CD8-positive, alpha-beta memory T cell (primary cell): ENCODE results near the gene SCAMP2. TPM values are rescaled to one million over a fixed set of nuclear protein-coding genes. Genes with fewer than 3 reads are reported as not detected.

Experiments used
- CTCF ChIA-PET: fragments of 350-600 bp; sonication (Branson Sonifier 250); formaldehyde crosslinking; loops from one replicate; lab custom pipeline; 2021; ENCODE audit warnings: antibody characterized with exemption; lab: Charles Lee
- POLR2A ChIA-PET: fragments of 350-600 bp; sonication (Branson Sonifier 250); formaldehyde crosslinking; loops from one replicate; lab custom pipeline; 2021; ENCODE audit warnings: antibody characterized with exemption; lab: Charles Lee
- DNase-seq, 5 donors: peaks; one replicate each; pipeline versions ENCODE4 v3.0.0 to v3.0.0-alpha.2; 2020 to 2022; ENCODE audit warnings: mixed read lengths in 1 of 5
- H3K27ac ChIP-seq: one replicate; pipeline ENCODE4 v1.7.0; 2013; ENCODE audit warnings: low read depth, mild to moderate bottlenecking, low read length, moderate library complexity
- H3K27me3 ChIP-seq: 2 replicates; pipeline ENCODE4 v1.7.0; 2013; ENCODE audit warnings: low read length, mild to moderate bottlenecking; ENCODE audit not compliant: insufficient read depth, poor library complexity, severe bottlenecking
- H3K36me3 ChIP-seq: 2 replicates; pipeline ENCODE4 v1.7.0; 2013; ENCODE audit warnings: mild to moderate bottlenecking, low read length, moderate library complexity; ENCODE audit not compliant: insufficient read depth
- H3K4me1 ChIP-seq: 2 replicates; pipeline ENCODE4 v1.7.0; 2013; ENCODE audit warnings: mild to moderate bottlenecking, low read length, moderate library complexity; ENCODE audit not compliant: insufficient read depth
- H3K4me3 ChIP-seq: 2 replicates; pipeline ENCODE4 v1.7.0; 2013; ENCODE audit warnings: mild to moderate bottlenecking, low read length
- H3K9me3 ChIP-seq: 2 replicates; pipeline ENCODE4 v1.7.0; 2013; ENCODE audit warnings: mild to moderate bottlenecking, low read length
- H3K27ac Mint-ChIP-seq, 8 donors: one replicate each; pipeline ENCODE4 v1.8.0; 2020 to 2021; ENCODE audit warnings: mixed read lengths in 8 of 8, mild to moderate bottlenecking in 6 of 8, inconsistent platforms in 3 of 8, moderate library complexity in 3 of 8
- H3K27me3 Mint-ChIP-seq, 2 donors: one replicate each; pipeline ENCODE4 v1.8.0; 2020 to 2021; ENCODE audit warnings: mixed read lengths in 2 of 2, mild to moderate bottlenecking in 1 of 2, moderate library complexity in 1 of 2
- H3K36me3 Mint-ChIP-seq, 3 donors: one replicate each; pipeline ENCODE4 v1.8.0; 2020 to 2021; ENCODE audit warnings: mixed read lengths in 3 of 3, inconsistent platforms in 1 of 3, mild to moderate bottlenecking in 1 of 3
- H3K4me1 Mint-ChIP-seq, 3 donors: one replicate each; pipeline ENCODE4 v1.8.0; 2020 to 2021; ENCODE audit warnings: mixed read lengths in 3 of 3, inconsistent platforms in 1 of 3, mild to moderate bottlenecking in 1 of 3
- H3K4me3 Mint-ChIP-seq, 7 donors: one replicate each; pipeline ENCODE4 v1.8.0; 2020 to 2021; ENCODE audit warnings: mixed read lengths in 7 of 7, mild to moderate bottlenecking in 6 of 7, moderate library complexity in 4 of 7, inconsistent platforms in 2 of 7
- H3K9me3 Mint-ChIP-seq, 5 donors: one replicate each; pipeline ENCODE4 v1.8.0; 2020 to 2022; ENCODE audit warnings: mixed read lengths in 5 of 5, mild to moderate bottlenecking in 3 of 5, moderate library complexity in 2 of 5, inconsistent platforms in 1 of 5
- polyA plus RNA-seq: library from polyadenylated mRNA; unstranded; fragments of 300-500 nt; fragmentation: Illumina TruSeq; gene quantifications from one replicate; pipeline ENCODE4 v1.2.3, GENCODE V29; 2021
- total RNA-seq, 2 experiments: library from RNA; stranded (reverse); gene quantifications; one replicate each; pipeline ENCODE4 v1.2.3, GENCODE V29; 2021

The SCAMP2 gene
- total and polyA plus RNA-seq, 3 experiments from 2014 or later: 82.8 to 154 (median 84.2) TPM

DNA sequence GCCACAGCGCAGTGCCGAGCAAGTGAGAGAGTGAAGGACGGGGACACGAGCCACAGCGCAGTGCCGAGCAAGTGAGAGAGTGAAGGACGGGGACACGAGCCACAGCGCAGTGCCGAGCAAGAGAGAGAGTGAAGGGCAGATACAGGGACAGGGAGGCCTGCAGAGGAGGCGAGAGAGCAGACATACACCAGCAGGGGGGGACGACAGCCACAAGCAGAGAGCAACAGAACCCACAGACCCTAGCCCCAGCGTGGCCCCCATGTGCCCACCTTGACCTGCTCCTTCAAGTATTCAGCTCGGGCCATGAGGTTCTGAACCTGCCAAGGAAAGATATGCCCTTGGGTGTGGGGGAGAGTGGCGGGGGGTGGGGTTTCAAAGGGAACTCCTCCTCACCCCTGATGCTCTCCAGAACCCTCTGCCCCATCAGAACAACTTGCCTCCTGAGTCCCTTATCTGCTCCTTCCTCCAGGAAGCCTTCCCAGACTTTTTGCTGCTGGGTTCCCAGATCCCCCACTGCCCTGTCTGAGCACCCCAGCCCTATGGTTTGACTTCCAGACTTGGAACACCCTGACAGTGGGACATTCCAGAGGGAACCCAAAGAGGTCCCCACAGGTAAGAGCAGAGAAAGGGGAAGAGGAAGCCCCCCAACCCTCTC is 35.6 kb downstream of the SCAMP2 start:
- no peaks in the 10 kb centered on the region for H3K9me3 ChIP-seq
- Mint-ChIP-seq H3K27me3 (no peaks in the 10 kb centered on the region), H3K4me3 (peak overlapping the region in 1 of 7 donors; percentile 77), H3K27ac (peak overlapping the region in 2 of 8 donors; percentile 17 to 88), H3K36me3 (peaks cover 0 to 41% (median 2%) of the 10 kb centered on the region in 3 donors), H3K9me3 (no peaks in the 10 kb centered on the region), H3K4me1 (peaks cover 22 to 25% (median 23%) of the 10 kb centered on the region in 3 donors)
- no peak for DNase-seq
- ChIA-PET POLR2A (interaction anchor here (0.6 kb wide), 2 partner anchors 44 to 56 kb away, joined by 3 to 7 read pairs; no protein-coding TSS in a partner anchor), CTCF (interaction anchor here (1.6 to 3.5 kb wide), 2 partner anchors 64 to 66 kb away, joined by 7 to 16 read pairs; no protein-coding TSS in a partner anchor)
- no peaks in the 10 kb centered on the region for H3K36me3 ChIP-seq
- H3K27ac ChIP-seq: no peak overlapping the region
- no peak overlapping the region for H3K4me3 ChIP-seq
- H3K27me3 ChIP-seq: no peaks in the 10 kb centered on the region
- peaks cover 18% of the 10 kb centered on the region for H3K4me1 ChIP-seq

DNA sequence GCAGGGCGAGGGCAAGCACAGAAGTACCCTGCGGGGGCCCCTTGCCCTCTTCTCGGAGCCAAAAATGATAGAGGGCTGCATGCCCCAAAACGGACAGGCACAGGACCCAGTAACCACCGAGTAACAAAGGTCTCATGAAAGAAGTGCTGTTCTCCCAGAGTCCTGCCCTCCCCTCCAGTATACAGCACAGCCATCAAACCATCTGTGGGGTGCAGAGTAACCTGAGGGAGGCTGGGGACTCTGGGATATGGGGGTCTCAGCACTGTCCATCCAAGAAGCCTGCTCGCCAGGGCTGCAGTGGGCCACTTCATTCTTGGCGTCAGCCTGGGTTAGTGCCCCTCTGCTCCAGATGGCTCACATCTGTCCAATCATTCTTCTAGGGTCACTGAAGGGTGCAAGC is 36.3 kb downstream of the SCAMP2 start:
- H3K4me1 Mint-ChIP-seq: peaks cover 14 to 17% (median 16%) of the 10 kb centered on the region in 3 donors
- no peaks in the 10 kb centered on the region for H3K27me3 ChIP-seq
- H3K9me3 Mint-ChIP-seq: no peaks in the 10 kb centered on the region
- H3K27me3 Mint-ChIP-seq: no peaks in the 10 kb centered on the region
- H3K4me1 ChIP-seq: peaks cover 11% of the 10 kb centered on the region
- no peaks in the 10 kb centered on the region for H3K9me3 ChIP-seq
- no peak overlapping the region for H3K4me3 ChIP-seq
- no peak overlapping the region for H3K27ac ChIP-seq
- CTCF ChIA-PET: interaction anchor here (0.8 to 3.5 kb wide), 4 partner anchors 8 to 66 kb away, joined by 3 to 16 read pairs (median 6); no protein-coding TSS in a partner anchor
- POLR2A ChIA-PET: no interaction called here
- no peak overlapping the region for H3K4me3 Mint-ChIP-seq
- peaks cover 0 to 39% (median 2%) of the 10 kb centered on the region in 3 donors for H3K36me3 Mint-ChIP-seq
- H3K36me3 ChIP-seq: no peaks in the 10 kb centered on the region
- H3K27ac Mint-ChIP-seq: peak overlapping the region in 1 of 8 donors; percentile 97
- DNase-seq: no peak

DNA sequence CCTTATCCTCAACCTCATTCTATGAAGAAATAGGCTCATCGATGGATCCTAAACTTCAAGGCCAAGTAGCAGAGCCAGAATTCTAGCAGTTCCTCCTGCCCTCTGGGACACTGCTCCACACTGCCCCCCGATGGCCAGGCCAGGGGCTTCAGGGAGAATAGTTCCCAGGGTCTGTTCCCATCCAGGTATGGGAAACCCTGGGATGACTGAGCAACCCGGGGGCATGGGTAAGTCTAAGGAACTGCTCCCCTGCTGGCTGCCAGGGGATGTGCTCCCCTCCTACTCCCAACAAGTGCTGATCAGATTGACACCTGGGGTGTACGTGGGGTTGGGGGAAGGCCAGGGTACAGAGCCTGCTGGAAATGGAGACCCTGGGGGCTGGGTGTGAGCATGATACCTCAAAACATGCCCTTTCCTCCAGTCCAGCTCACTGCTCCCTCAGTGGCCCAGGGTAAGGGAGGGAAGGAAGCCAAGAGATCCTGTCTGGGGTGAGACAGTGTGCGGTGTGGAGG is 37.8 kb downstream of the SCAMP2 start:
- Mint-ChIP-seq H3K27me3 (peaks cover 2 to 3% of the 10 kb centered on the region in 2 donors), H3K36me3 (peaks cover 0 to 27% (median 2%) of the 10 kb centered on the region in 3 donors), H3K9me3 (no peaks in the 10 kb centered on the region), H3K4me3 (no peak overlapping the region), H3K27ac (peak overlapping the region in 2 of 8 donors; percentile 14 to 22), H3K4me1 (peaks cover 0 to 4% (median 3%) of the 10 kb centered on the region in 3 donors)
- no peak overlapping the region for H3K27ac ChIP-seq
- H3K27me3 ChIP-seq: no peaks in the 10 kb centered on the region
- CTCF ChIA-PET: interaction anchor here (1.0 to 3.5 kb wide), 9 partner anchors 9 to 75 kb away, joined by 3 to 16 read pairs (median 3); no protein-coding TSS in a partner anchor
- no peaks in the 10 kb centered on the region for H3K36me3 ChIP-seq
- no peak overlapping the region for H3K4me3 ChIP-seq
- peak in 4 of 5 donors; percentile 16 to 63 (median 26) for DNase-seq
- H3K9me3 ChIP-seq: no peaks in the 10 kb centered on the region
- no peaks in the 10 kb centered on the region for H3K4me1 ChIP-seq
- POLR2A ChIA-PET: interaction anchor here (0.5 kb wide), 1 partner anchor 28 kb away, joined by 3 read pairs; no protein-coding TSS in a partner anchor

DNA sequence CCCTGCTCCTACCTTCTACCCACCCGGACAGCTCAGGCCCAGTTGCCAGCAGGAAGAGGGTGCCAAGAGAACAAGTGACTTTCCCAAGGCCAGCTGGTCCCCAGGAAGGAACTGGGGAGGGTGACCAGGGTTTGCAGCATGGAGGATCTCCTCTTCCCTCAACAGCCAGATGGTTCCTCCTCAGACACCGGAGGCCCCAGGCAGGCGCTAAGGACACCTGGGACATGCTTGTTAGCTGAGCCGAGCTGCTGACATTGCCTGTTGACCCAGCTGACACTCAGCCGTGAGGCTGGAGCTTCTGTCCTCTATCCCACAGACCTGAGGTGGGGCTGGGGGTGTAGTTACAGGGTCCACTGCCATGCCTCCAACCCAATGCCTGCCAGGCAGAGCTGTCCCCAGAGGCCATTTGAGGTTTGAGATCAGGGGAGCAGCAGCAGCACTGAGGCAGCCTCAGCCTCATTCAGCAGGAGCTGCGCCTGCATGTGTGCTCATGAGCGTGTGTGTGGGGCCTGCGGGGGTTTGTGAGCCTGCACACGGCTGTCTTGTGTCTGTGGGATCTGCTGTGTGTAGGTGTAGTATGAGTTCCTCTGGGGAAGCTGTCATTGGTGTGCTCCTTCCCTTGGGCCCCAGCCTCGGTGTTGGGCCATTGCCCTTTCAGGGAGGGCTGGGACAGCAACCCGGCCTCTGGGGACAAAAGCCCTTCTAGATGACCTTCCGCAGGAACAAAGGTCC is 39.6 kb downstream of the SCAMP2 start:
- Histone ChIP-seq H3K27me3 (no peaks in the 10 kb centered on the region), H3K9me3 (no peaks in the 10 kb centered on the region), H3K4me1 (no peaks in the 10 kb centered on the region), H3K27ac (no peak overlapping the region), H3K4me3 (no peak overlapping the region), H3K36me3 (no peaks in the 10 kb centered on the region)
- Mint-ChIP-seq H3K4me3 (no peak overlapping the region), H3K4me1 (peaks cover 0 to 3% (median 1%) of the 10 kb centered on the region in 3 donors), H3K27ac (no peak overlapping the region), H3K9me3 (no peaks in the 10 kb centered on the region), H3K27me3 (peaks cover 4 to 6% of the 10 kb centered on the region in 2 donors), H3K36me3 (peaks cover 0 to 18% (median 2%) of the 10 kb centered on the region in 3 donors)
- DNase-seq: no peak
- ChIA-PET POLR2A (no interaction called here), CTCF (interaction anchor here (1.0 kb wide), 1 partner anchor 46 kb away, joined by 5 read pairs; no protein-coding TSS in a partner anchor)

DNA sequence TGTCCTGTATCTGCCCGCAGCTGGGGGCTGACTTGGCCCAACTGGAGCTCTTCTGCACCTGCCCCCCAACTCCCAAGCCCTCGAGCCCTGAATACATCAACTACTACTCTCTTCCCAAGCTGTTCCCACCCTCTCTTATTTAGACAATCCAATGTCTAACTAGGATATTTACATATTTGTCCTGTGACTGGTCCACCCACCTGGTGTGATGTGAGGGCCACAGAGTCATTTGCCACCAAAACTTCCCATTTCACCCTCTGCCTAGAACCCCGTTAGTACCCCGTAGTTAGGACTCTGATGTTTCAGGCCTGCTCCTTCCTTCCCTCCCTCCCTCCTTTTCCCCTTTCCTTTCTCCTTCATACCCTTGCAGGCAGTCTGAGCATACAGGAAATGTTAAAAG is 40.3 kb downstream of the SCAMP2 start:
- no peaks in the 10 kb centered on the region for H3K36me3 ChIP-seq
- peaks cover 9 to 11% of the 10 kb centered on the region in 2 donors for H3K27me3 Mint-ChIP-seq
- ChIA-PET POLR2A (no interaction called here), CTCF (no interaction called here)
- H3K9me3 ChIP-seq: no peaks in the 10 kb centered on the region
- no peaks in the 10 kb centered on the region for H3K4me1 ChIP-seq
- no peaks in the 10 kb centered on the region for H3K9me3 Mint-ChIP-seq
- H3K4me3 ChIP-seq: no peak overlapping the region
- H3K27ac Mint-ChIP-seq: peak overlapping the region in 1 of 8 donors; percentile 70
- no peak for DNase-seq
- H3K4me1 Mint-ChIP-seq: peaks cover 0 to 3% (median 1%) of the 10 kb centered on the region in 3 donors
- no peak overlapping the region for H3K27ac ChIP-seq
- H3K4me3 Mint-ChIP-seq: no peak overlapping the region
- H3K36me3 Mint-ChIP-seq: peaks cover 0 to 17% (median 2%) of the 10 kb centered on the region in 3 donors
- peaks cover 4% of the 10 kb centered on the region for H3K27me3 ChIP-seq

DNA sequence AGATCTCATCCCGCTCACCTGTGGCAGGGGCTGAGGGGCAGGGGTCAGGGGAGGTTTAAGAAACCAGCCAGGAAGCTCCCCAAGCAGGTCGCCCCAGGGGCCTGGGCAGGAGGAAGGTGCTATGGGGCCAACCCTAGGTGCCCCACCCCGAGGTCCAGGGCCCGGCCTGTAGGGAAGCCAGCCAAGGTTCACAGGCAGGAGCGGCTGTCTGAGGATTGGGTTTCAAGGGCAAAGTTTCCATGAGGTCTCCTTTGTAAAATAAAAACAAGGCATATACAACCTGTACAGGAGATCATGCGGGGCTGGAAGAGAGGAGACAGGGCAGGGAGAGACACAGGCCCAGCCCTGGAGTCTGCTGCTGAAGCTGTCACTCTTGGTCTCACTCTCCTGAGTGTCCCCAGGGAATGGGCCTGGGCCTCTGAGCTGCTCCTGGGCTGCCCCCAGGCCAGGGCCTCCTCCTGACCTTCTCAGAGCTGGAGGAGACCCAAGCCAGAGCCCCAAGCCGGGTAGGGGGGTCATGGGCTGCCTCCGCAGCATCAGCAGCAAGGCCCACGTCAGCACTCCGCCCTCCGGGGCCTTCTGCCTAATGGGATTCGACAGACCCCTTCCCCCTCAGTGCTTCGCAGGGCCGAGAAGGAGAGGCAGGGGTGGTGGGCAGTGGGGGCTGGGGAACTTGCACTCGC is 41.2 kb downstream of the SCAMP2 start:
- H3K36me3 Mint-ChIP-seq: peaks cover 0 to 10% (median 2%) of the 10 kb centered on the region in 3 donors
- Histone ChIP-seq H3K27me3 (peaks cover 11% of the 10 kb centered on the region), H3K4me3 (no peak overlapping the region), H3K36me3 (no peaks in the 10 kb centered on the region), H3K4me1 (no peaks in the 10 kb centered on the region), H3K27ac (no peak overlapping the region), H3K9me3 (no peaks in the 10 kb centered on the region)
- H3K4me1 Mint-ChIP-seq: peaks cover 0 to 6% (median 1%) of the 10 kb centered on the region in 3 donors
- CTCF ChIA-PET: no interaction called here
- no peaks in the 10 kb centered on the region for H3K9me3 Mint-ChIP-seq
- no peak overlapping the region for H3K4me3 Mint-ChIP-seq
- no peak for DNase-seq
- peak overlapping the region in 1 of 8 donors; percentile 92 for H3K27ac Mint-ChIP-seq
- POLR2A ChIA-PET: no interaction called here
- peaks cover 11 to 17% of the 10 kb centered on the region in 2 donors for H3K27me3 Mint-ChIP-seq

DNA sequence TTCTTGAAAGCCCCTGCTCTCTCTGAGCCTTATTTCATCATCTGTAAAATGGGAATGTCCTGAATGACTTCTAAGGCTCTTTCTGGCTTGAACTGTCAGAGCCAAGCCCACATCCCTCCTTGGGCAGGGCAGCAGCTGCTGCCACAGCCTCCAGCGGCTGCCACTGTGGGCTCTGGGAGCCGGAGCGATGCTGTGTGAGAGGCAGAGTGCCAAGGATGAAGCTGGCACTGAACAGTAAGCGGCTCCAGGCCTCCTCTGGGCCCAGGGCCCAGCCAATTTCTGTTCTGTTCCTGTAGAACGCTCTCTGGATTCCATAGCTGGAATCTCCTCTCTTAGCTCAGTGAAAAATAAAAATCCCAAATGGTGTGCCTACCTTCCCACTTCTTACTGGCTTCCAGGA is 42.3 kb downstream of the SCAMP2 start:
- POLR2A ChIA-PET: interaction anchor here (0.7 kb wide), 1 partner anchor 11 kb away, joined by 3 read pairs; no protein-coding TSS in a partner anchor
- Mint-ChIP-seq H3K36me3 (peaks cover 0 to 2% (median 1%) of the 10 kb centered on the region in 3 donors), H3K9me3 (no peaks in the 10 kb centered on the region), H3K27me3 (peaks cover 11 to 23% of the 10 kb centered on the region in 2 donors), H3K4me3 (no peak overlapping the region), H3K4me1 (peaks cover 0 to 10% (median 0%) of the 10 kb centered on the region in 3 donors), H3K27ac (no peak overlapping the region)
- Histone ChIP-seq H3K4me1 (no peaks in the 10 kb centered on the region), H3K9me3 (no peaks in the 10 kb centered on the region), H3K27me3 (peaks cover 15% of the 10 kb centered on the region), H3K4me3 (no peak overlapping the region), H3K27ac (no peak overlapping the region), H3K36me3 (no peaks in the 10 kb centered on the region)
- CTCF ChIA-PET: no interaction called here
- no peak for DNase-seq
